Testis (tissue), 2 donors: ENCODE results near the gene SKAP2.

Experiments used
- POLR2A ChIP-seq: fragments of 450-650 bp; IDR thresholded peaks from one replicate; pipeline ENCODE4 v1.6.1; 2017; ENCODE audit warnings: antibody characterized with exemption, mild to moderate bottlenecking, moderate library complexity
- TF ChIP-seq, protein P1 (sequence below), 3 experiments: fragments of 450-650 bp in 2 of 3; fragments of 200-600 bp in 1 of 3; sonication (generic) in 1 of 3; IDR thresholded peaks; one replicate each; pipeline ENCODE4 v1.5.1; 2016 to 2019; ENCODE audit warnings: antibody characterized with exemption in 3 of 3, mild to moderate bottlenecking in 2 of 3, moderate library complexity in 1 of 3

DNA sequence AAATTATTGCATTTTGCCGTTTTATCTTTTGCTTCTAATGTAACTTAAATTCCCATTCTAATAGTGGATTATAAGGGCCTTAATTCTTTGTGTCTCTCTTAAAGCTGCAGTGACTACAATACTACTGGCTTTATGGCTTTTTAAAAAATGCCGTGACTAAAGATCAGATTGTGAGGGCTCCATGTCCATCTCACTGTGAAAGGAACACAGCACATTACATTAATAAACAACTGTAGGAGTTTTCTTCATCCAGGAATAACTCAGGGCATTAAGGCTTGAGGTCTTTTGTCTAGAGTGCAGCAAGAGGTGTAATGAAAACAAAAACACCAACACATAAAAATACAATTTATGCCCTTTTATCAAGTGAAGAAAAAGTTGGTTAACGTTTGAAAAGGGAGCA lies 205.3 kb downstream of the SKAP2 start:
- TF ChIP-seq, protein P1, sequence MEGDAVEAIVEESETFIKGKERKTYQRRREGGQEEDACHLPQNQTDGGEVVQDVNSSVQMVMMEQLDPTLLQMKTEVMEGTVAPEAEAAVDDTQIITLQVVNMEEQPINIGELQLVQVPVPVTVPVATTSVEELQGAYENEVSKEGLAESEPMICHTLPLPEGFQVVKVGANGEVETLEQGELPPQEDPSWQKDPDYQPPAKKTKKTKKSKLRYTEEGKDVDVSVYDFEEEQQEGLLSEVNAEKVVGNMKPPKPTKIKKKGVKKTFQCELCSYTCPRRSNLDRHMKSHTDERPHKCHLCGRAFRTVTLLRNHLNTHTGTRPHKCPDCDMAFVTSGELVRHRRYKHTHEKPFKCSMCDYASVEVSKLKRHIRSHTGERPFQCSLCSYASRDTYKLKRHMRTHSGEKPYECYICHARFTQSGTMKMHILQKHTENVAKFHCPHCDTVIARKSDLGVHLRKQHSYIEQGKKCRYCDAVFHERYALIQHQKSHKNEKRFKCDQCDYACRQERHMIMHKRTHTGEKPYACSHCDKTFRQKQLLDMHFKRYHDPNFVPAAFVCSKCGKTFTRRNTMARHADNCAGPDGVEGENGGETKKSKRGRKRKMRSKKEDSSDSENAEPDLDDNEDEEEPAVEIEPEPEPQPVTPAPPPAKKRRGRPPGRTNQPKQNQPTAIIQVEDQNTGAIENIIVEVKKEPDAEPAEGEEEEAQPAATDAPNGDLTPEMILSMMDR (IDR thresholded peaks at IDR 0.05), result no peak
- no peak for TF ChIP-seq POLR2A
